Measurements from ENCODE around the gene KLHL29. TPM values are rescaled to one million over a fixed set of nuclear protein-coding genes. Genes with fewer than 3 reads are reported as not detected.
A peak's percentile ranks its signal among the peaks of the same experiment; 100 is the strongest.
"Not testable (repeated sequence)": the region's sequence is repeated elsewhere in the genome, so short reads cannot be mapped to it uniquely, and the experiment has no call there.

The KLHL29 gene
- 23.6 TPM for total RNA-seq
- long read RNA-seq, partial matches to known transcripts = 13 of 73 reads
- long read RNA-seq, other reads (novel, unspliced or antisense) = 60 of 73 reads

DNA sequence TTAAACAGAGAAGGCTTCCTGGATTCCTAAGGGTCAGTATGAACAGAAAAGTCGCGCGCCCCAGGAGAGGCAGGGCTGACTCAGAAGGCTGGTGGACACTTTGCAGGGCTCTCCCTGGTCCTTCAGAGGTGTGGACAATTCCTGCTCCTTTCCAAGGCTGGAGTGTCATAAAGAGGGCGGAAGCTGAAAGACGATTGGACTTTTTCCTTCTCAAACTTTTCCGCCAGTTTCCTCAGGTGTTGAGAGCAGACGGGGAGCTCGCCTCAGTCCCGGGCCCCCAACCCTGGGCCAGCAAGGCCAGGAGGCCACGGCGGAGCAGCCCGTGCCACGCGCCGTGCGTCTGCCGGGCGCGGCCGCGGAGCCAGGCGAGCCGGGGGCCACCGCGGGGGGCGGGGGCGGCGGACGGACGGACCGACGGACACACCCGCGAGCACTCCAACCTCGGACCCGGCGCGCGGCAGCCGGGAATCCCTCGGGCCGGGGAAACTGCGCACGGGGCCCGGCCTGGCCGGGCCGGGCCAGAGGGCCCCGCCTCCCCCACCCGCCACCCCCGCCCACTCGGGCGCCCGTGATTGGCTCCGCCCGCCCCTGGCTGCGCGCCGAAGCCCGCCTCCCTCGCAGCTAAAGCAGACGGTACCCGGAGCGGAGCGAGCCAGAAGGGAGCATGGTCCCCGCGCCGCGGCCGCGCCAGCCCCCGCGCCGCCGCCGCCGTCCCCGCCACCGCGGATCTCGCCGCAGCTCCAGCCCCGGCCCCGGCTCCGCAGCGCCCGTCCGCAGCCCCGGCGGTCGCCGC lies at the start of gene KLHL29:
Gene KLHL29 (plus strand): TSS at position 629 of the 793 bp plus-strand sequence. CDS start 177,018 bp downstream, outside the sequence.
- DNase-seq (ENCODE audit: low spot score) = peak; percentile 95

DNA sequence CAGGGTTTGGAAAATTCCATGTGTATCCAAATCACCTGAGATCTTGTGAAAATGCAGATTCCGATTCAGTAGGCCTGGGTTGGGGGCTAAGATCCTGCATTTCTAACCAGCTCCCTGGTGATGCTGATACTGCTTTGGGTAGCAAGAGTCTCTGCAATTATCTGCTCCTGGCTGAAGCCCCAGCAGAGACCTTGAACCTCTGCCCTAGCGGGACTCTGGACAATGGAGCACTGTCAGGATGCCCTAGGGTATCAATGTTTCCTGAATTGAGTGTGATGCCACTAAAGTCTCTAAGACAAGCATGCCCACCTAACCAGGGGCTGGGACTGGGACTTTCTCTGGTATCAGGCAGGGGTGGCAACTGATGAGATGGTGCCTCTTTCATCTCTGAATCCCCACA lies 49.4 kb upstream of the KLHL29 start:
- DNase-seq (ENCODE audit: low spot score) = no peak

DNA sequence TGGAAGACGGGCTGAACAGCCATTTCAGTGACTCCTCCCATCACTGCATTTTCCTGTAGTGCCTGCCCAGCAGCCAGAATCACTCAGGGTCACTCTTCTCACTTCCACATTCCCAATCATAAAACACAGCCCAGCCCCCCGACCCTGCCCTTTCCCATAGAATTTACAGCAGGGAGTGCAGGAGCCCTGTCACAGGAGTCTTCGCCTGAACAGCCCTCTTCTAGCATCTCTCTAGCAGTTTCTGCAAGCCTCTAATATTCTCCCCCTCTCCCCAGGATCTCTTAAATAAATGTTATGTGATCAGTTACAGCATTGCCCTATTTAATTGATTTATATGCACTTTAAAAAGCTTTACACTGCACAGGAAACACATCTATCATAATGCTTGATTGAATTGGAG lies 42.9 kb upstream of the KLHL29 start:
- DNase-seq (ENCODE audit: low spot score) = no peak

DNA sequence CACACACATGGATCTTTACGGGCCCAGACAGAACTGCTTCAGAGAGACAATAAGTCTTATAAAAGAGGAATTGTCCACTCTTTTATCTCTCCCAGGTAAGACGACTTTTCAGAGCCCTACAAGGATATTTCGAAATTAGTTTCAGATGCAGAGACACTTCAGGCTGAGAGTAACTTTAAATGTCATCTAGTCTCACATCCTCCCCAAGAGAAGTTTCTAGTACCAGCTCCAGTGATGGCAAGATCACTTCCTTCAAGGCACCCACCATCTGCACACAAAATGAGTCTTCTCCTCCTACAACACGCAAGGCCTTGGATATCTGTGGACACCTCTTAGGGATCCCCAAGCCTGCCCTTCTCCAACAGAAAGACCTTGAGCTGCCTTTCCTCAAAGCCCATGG lies 39.0 kb upstream of the KLHL29 start:
- DNase-seq (ENCODE audit: low spot score) = no peak

DNA sequence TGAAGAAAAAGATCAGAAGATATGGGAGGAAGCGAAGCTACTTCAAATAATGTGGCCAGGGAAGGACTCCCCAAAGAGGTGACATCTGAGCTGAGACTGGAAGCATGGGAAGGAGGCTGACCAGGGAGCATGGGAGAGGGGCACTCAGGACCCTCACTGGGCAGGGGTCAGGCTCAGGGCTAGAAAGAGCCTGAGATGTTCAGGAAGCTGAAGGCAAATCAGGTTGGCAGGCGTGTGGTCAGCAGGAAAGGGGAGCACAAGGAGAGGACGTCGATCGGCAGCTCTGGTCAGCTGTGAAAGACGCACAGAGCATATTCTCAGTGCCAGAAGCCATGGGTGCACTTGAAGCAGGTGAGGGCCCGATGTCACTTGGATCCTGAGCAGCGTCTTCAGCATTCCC lies 38.2 kb upstream of the KLHL29 start:
- DNase-seq (ENCODE audit: low spot score) = no peak

DNA sequence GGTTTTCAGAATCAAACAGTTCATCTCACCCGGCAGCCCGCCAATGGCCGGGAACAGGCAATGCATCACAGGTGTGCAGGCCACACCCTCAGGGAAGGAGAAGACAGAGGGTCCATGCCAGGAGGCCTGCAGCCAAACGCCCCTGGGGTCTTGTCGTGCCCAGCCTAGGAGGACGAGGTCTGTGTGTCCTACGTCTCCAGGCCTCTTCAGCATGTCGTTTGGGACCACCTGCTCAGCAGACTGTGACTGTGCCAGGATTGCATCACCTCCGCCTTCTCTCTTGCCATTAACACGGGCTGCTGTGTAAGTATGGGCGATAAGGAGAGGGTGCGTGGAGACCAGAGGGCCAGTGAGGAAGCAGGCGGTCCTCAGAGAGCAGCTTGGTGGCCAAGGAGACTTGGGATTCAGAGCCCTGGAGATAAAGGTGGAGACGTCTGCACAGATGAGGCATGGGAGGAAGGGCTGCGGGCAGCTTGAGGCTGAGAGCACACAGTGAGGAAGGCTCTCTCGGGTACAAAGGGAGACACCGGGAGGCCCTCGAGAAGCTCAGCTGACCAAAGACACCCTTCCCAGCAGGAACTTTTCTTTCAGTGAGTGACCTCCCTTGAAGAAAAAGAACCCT lies 37.4 kb upstream of the KLHL29 start:
- no peak for DNase-seq (ENCODE audit: low spot score)

DNA sequence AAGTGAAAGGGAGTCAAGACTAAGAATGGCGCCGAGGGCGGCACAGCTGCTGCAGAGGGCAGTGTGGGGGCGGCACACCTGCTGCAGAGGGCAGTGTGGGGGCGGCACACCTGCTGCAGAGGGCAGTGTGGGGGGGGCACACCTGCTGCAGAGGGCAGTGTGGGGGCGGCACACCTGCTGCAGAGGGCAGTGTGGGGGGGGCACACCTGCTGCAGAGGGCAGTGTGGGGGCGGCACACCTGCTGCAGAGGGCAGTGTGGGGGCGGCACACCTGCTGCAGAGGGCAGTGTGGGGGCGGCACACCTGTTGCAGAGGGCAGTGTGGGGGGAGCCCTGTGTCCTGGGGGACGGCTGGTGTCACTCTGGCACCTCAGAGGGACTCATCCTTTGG lies 36.9 kb upstream of the KLHL29 start:
- not testable (repeated sequence) for DNase-seq (ENCODE audit: low spot score)

DNA sequence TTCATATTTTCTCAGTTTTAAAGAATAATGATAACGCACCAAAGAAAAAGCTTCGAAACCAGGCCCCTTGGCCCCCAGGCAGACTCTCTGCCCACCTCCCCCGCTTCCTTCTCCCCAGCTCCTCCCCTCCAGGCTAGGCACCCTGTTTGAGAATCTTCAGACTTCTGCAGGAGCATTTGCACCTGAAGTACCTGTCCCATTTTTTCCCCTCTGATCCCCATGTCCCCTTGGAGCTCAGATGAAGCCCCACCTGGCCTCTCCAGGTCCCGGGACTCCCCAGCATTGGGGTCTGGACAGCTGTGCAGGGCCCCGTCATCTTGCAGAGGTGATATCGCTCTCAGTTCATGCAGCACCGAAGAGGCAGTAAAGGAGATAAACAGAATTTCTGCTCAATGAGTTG lies 35.5 kb upstream of the KLHL29 start:
- DNase-seq (ENCODE audit: low spot score) = no peak

DNA sequence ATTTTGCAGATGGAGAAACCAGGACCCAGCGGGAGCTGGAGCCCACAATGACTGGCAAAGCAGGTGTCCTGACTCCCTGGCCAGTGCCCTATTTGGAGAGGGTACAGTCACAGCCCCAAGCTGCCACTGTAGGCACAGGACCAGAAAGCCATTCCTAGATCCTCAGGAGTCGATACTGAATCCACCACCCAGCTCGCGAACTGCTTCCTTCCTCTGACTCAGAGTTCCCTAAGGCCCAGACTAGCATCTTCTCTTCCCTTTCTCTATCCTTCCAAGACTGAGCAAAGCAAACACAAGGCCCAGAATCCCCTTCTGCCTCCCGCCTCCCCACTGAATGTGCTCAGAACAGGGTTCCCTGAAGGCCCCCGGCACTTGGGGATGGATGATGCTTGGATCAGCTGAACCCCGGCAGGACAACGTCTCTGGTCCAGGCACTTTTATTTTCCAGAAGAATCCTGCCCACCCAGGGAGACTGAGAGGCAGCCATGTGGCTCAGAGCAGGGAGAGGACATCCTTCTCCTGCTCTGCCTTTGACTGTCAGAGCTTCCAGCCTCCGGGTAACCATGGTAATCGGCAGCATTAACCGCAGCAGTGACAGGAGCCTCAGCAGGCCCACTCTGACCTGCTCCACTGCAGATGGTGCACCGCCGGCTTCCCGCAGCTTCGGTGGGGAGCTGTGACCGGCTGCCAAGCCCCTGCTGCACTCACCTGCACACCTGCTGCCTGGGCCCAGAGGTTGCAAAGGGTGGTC lies 34.8 kb upstream of the KLHL29 start:
- DNase-seq (ENCODE audit: low spot score) = no peak

DNA sequence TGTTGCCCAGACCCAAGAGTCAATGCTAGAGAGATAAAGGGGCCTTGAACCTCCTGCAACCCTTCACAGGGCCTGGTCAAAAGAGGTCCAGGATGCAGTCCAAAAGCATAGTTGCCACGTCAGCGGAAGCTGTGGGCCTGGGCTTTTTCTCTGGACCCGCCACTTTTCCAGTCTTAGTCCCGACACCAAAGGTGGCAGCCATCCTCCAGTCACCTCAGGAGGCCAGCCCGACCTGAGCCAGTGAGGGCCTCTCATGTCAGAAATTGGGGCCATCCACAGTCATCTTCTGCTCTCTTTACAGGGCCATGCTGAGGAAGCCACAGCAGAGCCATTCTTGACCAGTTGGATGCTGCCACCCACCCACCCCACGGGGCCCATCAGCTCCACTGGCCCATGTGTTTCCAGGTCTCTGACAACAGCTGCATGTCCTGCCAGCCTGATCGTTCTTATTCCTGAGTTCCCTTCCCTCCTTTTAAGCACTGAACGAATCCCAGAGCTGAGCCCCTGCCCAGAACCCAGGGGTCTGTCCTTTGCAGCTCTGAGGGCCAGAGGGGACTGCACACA lies 34.1 kb upstream of the KLHL29 start:
- DNase-seq (ENCODE audit: low spot score) = no peak

DNA sequence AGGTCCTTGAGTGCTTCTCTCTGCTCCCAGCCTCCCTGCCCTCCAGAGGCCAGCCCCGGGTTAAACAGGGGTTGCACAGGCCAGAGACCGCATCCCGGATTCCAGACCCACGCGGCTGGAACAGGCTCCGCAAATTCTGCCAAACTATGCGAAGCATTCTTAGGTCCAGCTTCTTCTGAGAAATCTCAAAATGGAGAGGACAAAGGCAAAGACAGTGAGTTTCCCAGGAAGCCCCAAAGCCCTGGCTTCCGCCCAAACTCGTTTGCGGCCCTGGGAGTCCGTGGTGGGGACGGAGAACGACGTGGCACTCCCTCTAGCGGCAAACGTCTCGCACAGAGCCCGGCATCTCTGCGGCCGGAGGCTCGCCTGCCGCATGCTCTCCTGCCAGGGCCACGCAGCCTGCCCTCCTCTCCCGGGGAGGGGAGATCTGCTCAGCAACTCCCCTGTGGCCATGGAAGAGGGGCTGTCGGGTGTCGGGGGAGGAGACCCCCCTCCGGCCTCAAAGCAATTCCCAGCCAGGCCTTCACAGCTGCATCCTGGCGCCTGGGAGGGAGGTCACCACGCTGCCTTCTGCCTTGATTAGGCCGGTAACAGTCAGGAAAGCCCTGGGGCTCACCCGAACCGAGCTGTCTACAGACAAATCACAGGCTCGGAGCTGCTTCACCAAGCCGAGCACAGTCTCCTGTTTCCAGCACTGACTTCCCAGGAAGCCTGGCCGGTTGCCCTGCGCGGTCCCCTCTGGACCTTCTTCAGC lies 33.4 kb upstream of the KLHL29 start:
- DNase-seq (ENCODE audit: low spot score) = peak; percentile 93

DNA sequence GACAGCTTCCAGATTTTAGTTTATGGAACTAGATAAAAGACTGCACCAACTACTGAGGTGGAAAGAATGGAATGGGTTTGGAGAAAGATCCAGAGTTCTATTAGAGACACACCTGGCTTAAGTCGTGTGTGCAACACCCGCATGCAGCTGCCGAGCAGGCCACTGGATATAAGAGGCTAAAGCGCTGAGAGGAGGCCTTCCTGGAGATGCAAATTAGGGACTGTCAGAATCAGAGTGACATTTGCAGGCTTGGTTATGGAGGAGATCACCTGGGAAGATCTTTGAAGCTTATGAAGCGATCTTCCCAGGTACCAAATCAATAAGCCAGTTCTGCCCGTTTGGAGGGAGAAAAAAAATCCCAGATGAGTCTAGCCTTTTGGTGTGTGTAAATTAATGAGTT lies 30.4 kb upstream of the KLHL29 start:
- no peak for DNase-seq (ENCODE audit: low spot score)

DNA sequence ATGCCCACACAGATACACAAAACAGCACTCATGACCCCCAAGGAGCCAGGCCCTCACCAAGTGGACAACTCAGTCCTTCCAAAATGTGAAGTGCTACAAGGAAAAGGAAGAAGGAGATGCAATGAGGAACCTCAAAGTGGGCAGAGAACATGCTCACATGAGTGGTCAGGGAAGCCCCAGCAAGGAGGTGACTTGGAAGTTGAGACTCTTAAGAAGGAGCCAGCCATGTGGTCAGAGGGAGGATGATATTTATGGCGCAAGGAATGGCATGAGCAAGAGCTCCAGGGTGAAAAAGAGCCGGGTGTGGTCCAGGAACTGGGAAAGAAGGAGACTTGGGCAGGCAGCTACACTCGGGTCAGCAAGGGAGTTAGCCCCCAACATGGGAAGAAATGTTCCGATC lies 30.0 kb upstream of the KLHL29 start:
- DNase-seq (ENCODE audit: low spot score) = no peak

DNA sequence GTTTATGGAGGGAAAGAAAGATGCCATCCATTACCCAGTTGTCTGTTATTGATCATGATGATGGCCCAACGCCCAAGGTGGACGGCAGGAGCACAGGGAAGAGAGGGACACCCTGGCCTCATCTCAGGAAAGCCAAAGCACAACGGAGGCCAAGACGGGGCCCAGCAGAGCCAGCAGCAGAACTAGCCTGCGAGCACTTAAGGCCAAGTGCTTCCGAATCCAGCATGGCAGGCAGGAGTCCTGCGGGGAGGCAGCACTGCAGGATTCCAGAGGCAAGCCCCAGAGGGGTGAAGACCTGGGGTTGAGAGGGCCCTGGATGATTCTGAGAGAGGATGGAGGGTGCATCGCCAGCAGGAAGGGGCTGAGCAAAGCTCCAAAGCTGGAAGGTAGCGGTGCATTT lies 28.3 kb upstream of the KLHL29 start:
- DNase-seq (ENCODE audit: low spot score) = peak; percentile 83

DNA sequence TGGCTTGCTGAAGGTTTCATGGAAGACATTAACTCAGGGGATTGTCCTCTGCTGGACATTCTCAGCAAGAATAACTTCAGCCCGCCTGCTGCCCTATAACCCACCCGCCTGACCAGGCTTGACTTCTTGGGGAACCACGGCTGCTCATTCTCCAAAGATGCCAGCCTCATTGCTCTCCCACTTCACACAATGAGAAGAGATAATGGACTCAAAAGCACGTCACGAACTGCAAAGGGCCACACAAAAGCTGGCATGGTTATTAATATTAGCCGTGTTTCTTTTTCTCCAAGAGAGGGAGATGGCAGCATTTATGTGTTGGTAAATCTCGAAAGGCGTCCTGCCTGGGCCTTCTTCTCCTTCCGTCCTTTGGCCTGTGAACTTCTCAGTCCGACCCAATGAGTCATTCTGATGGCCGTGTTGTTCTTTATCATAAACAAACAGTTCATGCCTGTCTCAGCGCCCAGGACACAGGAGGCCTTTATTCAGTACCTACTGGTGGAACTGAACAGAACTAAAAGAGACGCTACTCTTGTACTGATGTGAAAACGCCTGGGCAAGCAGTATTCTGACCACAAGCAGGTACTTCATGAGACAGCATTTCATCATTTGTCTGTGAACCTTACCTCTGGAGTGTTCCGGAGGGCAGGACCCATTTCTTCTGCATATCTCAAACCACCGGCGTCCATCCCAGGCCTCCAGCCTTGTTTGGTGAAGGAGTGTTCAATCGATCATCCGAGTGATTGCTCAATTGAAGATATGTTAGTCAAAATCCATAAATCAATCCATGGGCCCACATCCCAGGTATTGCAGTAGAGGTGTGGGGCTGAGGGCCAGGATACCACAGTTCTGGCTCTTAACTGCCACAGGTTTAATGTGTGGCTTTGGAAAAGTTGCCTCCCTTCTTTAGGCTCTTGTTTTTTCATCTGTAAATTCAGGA lies 25.1 kb upstream of the KLHL29 start:
- no peak for DNase-seq (ENCODE audit: low spot score)

DNA sequence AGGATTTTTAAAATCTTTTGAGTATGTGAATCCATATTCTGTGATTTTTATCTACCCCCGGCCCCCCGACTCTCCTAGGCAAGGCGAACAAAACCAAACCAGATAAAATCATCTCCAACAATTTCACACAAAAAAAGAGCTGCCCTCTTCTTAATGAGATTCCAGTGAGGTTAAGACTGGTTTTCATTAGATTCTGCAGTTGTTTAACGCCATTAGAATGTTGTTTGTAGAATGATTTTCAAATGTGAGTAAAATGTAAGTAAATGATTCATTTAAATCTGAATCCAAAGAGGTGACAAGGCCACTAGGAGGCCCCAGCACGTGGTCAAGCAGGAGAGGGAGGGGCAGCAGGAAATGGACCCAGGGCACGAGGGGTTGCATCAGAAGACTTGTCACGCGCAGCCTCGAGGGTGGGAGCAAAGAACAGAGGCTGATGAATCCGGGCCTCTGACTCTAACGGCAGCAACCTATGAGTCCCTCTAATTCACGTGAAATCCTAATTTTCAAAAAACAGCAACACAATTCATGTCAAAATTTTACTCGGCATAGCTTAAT lies 24.3 kb upstream of the KLHL29 start:
- no peak for DNase-seq (ENCODE audit: low spot score)

DNA sequence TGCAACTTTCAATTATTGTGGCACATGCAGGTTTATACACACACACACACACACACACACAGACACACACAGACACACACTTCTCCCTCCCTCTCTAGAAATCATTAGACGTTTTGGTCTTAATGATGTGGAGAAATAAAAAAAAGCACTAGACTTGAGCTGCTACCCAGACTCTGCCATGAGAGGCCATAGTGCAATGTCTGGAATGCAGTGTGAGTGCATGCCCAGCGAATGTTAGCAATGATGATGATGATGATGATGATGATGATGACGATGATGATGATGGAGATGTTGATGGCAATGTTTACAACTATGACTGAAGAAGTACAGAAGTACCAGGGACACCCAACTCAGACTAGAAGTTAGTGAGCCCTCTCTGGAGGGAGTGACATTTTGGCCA lies 23.8 kb upstream of the KLHL29 start:
- DNase-seq (ENCODE audit: low spot score) = no peak

DNA sequence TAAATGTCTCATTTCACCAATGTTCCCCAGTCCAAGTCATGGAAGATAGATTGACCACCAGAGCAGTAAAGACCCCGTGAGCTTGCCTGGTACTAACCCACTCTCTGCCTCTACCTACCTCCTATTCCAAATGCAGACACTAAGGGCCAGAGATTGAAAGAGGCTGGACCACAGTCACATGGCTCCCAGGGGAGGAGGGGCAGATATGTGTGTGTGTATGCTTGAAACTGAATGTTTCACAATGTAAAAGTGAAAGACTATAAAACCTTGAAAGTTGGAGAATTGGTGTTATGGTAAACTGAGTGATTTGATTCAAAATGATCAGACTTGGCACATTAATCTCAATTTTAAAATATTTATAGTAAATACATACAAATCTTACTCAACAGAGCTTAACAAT lies 21.7 kb upstream of the KLHL29 start:
- no peak for DNase-seq (ENCODE audit: low spot score)

DNA sequence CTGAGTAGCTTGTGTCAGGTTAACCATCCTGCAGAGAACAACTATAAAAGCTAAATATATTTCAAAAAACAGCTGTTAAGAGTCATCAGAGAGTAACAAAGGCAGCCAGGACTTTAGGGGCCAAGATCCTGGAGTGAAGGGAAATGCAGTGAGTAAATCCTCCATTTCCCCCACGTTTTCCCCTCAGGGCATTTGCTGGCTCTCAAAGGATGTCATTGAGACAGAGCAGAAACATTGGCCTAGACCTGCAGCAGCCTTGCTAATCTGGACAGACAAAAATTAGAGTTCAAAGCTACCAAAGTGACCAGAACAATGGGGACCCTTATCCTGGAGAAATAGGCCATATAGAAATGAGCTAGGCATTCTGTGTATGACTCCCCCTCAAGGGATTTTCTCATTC lies 21.1 kb upstream of the KLHL29 start:
- DNase-seq (ENCODE audit: low spot score) = no peak

DNA sequence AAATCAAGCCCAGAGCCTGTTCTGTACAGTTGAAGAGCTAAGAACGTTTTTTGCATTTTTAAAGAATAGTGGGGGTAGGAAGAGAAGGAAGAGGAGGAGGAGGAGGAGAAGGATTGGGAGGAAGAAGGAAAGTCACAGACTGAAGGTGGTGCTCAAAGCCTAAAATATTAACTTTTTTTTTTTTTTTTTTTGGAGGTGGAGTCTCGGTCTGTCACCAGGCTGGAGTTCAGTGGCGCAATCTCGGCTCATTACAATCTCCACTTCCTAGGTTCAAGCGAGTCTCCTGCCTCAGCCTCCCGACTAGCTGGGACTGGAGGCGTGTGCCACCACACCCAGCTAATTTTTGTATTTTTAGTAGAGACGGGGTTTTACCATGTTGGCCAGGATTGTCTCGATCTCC lies 18.3 kb upstream of the KLHL29 start:
- no peak for DNase-seq (ENCODE audit: low spot score)
